ENCODE data around the gene LGI2.
"Not testable (repeated sequence)": the region's sequence is repeated elsewhere in the genome, so short reads cannot be mapped to it uniquely, and the experiment has no call there.

The LGI2 gene

DNA sequence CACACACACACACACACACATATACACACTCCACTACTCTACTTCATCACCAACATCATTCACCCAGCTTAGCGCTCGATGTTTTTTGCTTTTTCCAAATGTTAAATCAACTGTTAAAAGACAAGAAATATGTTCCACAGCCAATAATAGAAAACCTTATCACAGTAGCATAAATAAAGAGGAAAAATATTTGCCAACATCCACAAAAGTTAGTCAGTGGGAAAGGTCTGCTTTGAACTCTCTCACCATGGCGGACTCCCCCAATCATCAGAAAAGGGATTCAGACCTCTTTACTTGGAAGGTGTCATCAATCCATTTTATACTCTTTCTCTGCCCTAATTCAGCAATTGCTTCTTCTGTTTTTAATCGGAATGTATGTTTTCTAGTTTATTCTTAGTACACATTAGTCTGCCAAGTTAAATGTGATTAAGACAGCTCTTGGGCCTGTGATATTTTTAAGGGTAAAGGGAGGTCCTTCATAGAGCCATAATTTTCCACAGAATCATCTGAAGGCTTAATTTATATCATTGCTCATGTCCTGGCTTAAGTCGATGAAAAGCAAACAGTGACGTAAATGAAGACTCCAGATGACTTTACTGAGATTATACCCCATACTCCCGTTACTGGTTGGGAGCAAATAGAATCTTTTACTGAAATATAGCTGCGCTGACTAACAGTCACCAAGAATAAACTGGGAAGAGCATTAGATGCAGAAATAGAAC is 29.7 kb upstream of the LGI2 start:
- Mint-ChIP-seq H3K4me3 (no peak overlapping the region), H3K27me3 (peaks cover 25% of the 10 kb centered on the region), H3K27ac (no peak overlapping the region), H3K9me3 (no peaks in the 10 kb centered on the region), H3K4me1 (no peaks in the 10 kb centered on the region)
- DNase-seq = no peak
- no peak for ATAC-seq

DNA sequence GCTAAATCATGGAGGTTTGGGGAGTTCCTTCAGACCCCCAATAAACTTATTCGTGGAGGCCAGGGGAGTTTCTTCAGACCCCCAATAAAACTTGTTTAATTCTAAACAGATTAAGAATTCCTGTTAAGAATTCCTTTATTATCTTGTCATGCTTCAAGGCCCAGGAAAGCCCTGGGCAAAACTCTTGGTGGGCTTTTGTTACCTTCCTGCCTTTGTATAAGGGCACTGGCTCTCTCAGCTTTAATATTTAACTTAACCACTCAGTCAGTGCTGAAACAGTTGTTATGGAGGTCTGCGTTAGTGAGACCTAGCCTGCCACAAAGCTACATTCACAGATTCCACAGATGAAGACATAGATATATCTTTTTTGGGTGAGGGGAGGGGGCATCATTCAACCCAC is 29.0 kb upstream of the LGI2 start:
- Mint-ChIP-seq H3K9me3 (no peaks in the 10 kb centered on the region), H3K4me1 (peaks cover under 1% of the 10 kb centered on the region), H3K4me3 (no peak overlapping the region), H3K27me3 (peaks cover 27% of the 10 kb centered on the region), H3K27ac (no peak overlapping the region)
- no peak for ATAC-seq
- DNase-seq = no peak

DNA sequence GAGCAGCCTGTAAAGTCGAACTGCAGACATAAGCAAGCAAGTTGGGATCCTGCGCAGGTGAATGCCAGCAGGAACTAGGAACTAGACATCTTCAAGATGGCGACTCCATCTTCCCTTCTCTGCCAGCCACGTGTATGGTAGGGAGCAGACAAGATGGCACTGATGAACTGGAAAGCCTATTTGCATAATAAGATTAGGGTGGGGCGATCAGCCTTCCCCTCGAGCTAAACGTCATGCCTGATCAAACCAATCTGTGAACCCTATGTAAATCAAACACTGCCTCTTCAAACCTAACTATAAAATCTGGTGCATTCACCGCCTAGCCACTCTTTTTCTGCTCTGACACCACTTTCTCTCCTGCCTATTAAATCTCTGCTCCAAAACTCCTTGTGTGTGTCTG is 28.1 kb upstream of the LGI2 start:
- DNase-seq (no peak), ATAC-seq (no peak)
- no peak overlapping the region for H3K27ac Mint-ChIP-seq
- peaks cover 6% of the 10 kb centered on the region for H3K4me1 Mint-ChIP-seq
- H3K9me3 Mint-ChIP-seq = no peaks in the 10 kb centered on the region
- no peak overlapping the region for H3K4me3 Mint-ChIP-seq
- peaks cover 34% of the 10 kb centered on the region for H3K27me3 Mint-ChIP-seq

- Mint-ChIP-seq H3K27ac (no peak overlapping the region), H3K9me3 (no peaks in the 10 kb centered on the region)
Observed at GRCh38 chr4:25057299-25057698, 26.6 kb upstream of the LGI2 start.

DNA sequence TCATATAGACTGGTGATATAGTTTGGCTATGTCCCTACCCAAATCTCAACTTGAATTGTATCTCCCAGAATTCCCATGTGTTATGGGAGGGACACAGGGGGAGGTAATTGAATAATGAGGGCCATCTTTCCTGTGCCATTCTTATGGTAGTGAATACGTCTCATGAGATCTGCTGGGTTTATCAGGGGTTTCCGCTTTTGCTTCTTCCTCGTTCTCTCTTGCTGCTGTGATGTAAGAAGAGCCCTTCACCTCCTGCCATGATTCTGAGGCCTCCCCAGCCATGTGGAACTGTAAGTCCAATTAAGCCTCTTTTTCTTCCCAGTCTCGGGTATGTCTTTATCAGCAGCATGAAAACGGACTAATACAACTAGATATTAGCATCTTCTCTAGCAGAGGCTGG is 21.3 kb upstream of the LGI2 start:
- H3K27me3 Mint-ChIP-seq = peaks cover 31% of the 10 kb centered on the region
- DNase-seq, H3K9me3 Mint-ChIP-seq, ATAC-seq, H3K27ac Mint-ChIP-seq, H3K4me3 Mint-ChIP-seq: not testable (repeated sequence)
- peaks cover 15% of the 10 kb centered on the region for H3K4me1 Mint-ChIP-seq

More at GRCh38 chr4:25057299-25057698, 26.6 kb upstream of the LGI2 start:
- H3K27me3 Mint-ChIP-seq = peaks cover 29% of the 10 kb centered on the region
- no peak overlapping the region for H3K4me3 Mint-ChIP-seq
- ATAC-seq = no peak
- DNase-seq = no peak
- H3K4me1 Mint-ChIP-seq = peaks cover 6% of the 10 kb centered on the region

GRCh38 chr4:25051534-25051933 is 20.8 kb upstream of the LGI2 start:
- H3K4me3 Mint-ChIP-seq = no peak overlapping the region
- ATAC-seq (no peak), DNase-seq (no peak)
- peak overlapping the region in 1 of 2 donors; percentile 27 for H3K27ac Mint-ChIP-seq
- peaks cover 26% of the 10 kb centered on the region for H3K27me3 Mint-ChIP-seq
- no peaks in the 10 kb centered on the region for H3K9me3 Mint-ChIP-seq
- H3K4me1 Mint-ChIP-seq = peaks cover 15% of the 10 kb centered on the region

- no peaks in the 10 kb centered on the region for H3K9me3 Mint-ChIP-seq
- DNase-seq (no peak), ATAC-seq (no peak)
- peaks cover 15% of the 10 kb centered on the region for H3K4me1 Mint-ChIP-seq
- H3K27ac Mint-ChIP-seq = no peak overlapping the region
- no peak overlapping the region for H3K4me3 Mint-ChIP-seq
- peaks cover 25% of the 10 kb centered on the region for H3K27me3 Mint-ChIP-seq
Observed at GRCh38 chr4:25050370-25051078, 19.8 kb upstream of the LGI2 start.

- ATAC-seq (no peak), DNase-seq (no peak)
- no peak overlapping the region for H3K27ac Mint-ChIP-seq
- no peak overlapping the region for H3K4me3 Mint-ChIP-seq
- H3K27me3 Mint-ChIP-seq = peaks cover 29% of the 10 kb centered on the region
- H3K4me1 Mint-ChIP-seq = no peaks in the 10 kb centered on the region
- no peaks in the 10 kb centered on the region for H3K9me3 Mint-ChIP-seq
Observed at GRCh38 chr4:25043548-25043947, 12.8 kb upstream of the LGI2 start.

DNA sequence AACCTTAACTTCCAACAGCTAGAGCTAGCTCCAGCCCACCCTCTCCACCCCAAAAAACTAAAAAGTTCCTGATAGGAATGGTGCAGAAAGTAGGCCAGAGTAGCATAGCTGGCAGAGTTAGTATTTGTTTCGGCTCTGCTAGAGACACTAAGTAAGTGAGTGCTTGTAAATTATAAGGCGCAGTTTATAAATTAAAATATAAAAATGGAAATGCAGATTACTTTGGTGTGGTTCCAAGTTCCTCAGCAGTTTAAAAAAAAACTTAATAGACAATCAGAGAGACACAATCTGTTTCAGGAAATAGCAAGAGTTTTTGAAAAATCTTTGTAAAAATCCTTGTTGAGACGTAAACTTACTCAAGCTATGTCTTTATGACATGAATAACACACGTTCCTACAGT is 2.8 kb upstream of the LGI2 start:
- Mint-ChIP-seq H3K4me1 (peaks cover 6% of the 10 kb centered on the region), H3K9me3 (peaks cover 11 to 15% of the 10 kb centered on the region in 2 donors), H3K27me3 (peaks cover 71% of the 10 kb centered on the region), H3K27ac (no peak overlapping the region), H3K4me3 (no peak overlapping the region)
- ATAC-seq (no peak), DNase-seq (no peak)

DNA sequence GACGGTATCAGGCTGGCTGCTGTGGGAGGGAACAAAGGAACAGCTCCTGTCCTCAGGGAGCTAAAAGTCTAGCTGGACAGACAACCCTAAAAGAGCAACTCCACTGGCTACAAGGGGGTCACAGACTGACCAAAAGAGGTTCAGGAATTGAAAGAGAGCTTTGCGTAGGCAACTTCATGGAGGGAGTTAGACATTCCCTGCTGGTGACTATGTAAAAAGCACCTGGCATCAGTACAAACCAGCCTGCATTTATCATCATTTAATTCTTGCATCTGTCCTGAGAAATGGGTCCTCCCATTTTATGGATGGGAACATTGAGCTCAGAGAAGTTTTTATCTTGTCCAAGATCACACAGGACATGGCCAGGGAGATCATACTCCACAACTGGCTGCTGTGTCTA is 1.4 kb upstream of the LGI2 start:
- ATAC-seq (no peak), DNase-seq (no peak)
- Mint-ChIP-seq H3K4me1 (peaks cover 6% of the 10 kb centered on the region), H3K9me3 (peaks cover 11 to 15% of the 10 kb centered on the region in 2 donors), H3K27ac (no peak overlapping the region), H3K4me3 (no peak overlapping the region), H3K27me3 (peaks cover 85% of the 10 kb centered on the region)

DNA sequence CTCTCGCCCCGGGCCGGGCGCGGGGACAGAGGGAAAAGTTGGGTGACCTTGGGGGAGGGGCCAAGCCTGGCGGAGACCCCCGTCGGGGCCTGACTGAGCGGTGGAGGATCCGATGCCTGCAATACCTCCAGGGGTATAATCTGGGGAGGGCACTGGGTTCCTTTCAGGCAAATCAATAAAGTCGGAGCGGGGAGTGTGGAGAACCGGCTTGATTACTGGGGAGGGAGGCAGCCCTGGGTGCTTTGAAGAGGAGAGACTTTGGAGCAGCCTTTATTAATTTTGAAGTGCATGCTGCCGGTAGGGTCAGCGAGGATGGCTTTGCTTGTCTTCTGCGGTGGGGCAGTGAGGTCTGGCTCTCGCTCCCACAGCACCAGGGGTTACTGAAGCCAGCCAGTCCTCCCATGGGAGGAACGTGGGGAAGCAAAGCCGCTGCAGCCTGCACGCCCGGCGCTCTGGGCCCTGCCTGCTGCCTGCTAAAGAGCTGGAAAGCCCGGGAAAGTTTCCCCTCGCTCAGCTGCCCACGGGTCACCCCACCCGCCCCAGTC is 403 bp upstream of the LGI2 start:
- H3K4me1 Mint-ChIP-seq = peaks cover 6% of the 10 kb centered on the region
- peaks cover 11 to 15% of the 10 kb centered on the region in 2 donors for H3K9me3 Mint-ChIP-seq
- no peak overlapping the region for H3K27ac Mint-ChIP-seq
- ATAC-seq (no peak), DNase-seq (no peak)
- peaks cover 87% of the 10 kb centered on the region for H3K27me3 Mint-ChIP-seq
- H3K4me3 Mint-ChIP-seq = no peak overlapping the region

DNA sequence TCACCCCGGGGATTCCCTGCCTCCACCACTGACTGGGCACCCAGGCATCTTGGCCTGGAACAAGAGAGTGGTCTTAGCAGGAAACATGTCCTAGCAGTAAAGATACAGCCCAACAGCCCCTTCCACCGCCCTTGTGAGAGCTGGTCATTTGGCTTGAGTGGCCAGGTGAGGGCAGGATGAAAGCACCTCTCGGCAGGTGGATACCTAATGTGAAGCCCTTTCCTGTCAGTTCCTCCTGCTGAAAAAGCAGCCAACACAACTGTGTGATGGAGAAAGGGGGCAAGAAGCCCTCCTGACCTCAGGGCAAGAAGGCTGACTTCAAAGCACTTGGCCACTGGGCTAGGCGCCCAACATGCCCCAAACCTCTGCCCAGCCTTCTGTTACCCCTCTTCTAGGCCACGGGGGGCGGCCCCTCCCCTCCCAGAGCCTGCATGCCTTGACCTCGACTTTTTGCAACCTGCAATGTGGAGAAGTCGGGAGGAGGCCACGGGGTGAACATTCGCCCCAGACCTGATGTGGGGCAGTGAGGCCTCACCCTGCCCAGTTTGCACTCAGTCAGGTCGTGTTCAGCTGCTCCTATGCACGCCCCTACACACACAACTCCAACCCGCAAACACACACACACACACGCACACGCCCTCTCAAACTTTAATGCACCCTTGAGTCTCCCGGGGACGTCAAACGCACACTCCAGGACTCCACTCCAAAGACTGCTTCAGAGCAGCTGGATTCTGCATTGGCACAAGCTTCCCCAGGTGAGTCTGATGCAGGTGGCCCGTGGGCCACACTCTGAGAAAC is 1.1 kb downstream of the LGI2 start:
- ATAC-seq (peak; percentile 13), DNase-seq (no peak)
- peaks cover 84% of the 10 kb centered on the region for H3K27me3 Mint-ChIP-seq
- H3K27ac Mint-ChIP-seq = no peak overlapping the region
- peak overlapping the region in 1 of 2 donors; percentile 63 for H3K4me3 Mint-ChIP-seq
- peaks cover 9% of the 10 kb centered on the region in 2 donors for H3K9me3 Mint-ChIP-seq
- peaks cover 6% of the 10 kb centered on the region for H3K4me1 Mint-ChIP-seq

GRCh38 chr4:25028851-25029250 is 1.9 kb downstream of the LGI2 start:
- peaks cover under 1 to 1% of the 10 kb centered on the region in 2 donors for H3K9me3 Mint-ChIP-seq
- ATAC-seq = no peak
- H3K4me1 Mint-ChIP-seq = peaks cover 6% of the 10 kb centered on the region
- no peak overlapping the region for H3K27ac Mint-ChIP-seq
- DNase-seq = no peak
- H3K27me3 Mint-ChIP-seq = peaks cover 82% of the 10 kb centered on the region
- no peak overlapping the region for H3K4me3 Mint-ChIP-seq

GRCh38 chr4:25022766-25023165 is 8.0 kb downstream of the LGI2 start:
- H3K4me3 Mint-ChIP-seq = no peak overlapping the region
- DNase-seq = no peak
- no peak overlapping the region for H3K27ac Mint-ChIP-seq
- no peaks in the 10 kb centered on the region for H3K4me1 Mint-ChIP-seq
- H3K27me3 Mint-ChIP-seq = peaks cover 63% of the 10 kb centered on the region
- peaks cover 0 to 5% of the 10 kb centered on the region in 2 donors for H3K9me3 Mint-ChIP-seq
- ATAC-seq = no peak

DNA sequence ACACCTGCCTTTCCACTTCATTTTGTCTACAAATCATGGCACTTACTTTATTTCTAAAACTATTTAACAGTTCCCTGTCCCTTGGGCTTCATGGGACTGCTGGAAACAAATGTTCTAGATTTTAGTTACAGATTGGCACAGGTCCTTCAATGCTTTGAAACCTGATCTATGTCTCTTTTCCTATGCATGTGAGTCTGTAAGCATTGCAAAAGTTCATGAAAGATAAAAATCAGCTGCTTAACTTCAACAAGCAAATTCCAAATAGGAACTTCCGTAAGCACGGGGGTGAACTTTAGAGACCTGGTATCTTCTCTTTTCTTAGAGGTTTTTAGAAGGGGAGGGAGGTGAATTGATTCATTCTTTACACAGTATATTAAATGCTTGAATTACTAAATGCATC is 9.5 kb downstream of the LGI2 start:
- no peak for ATAC-seq
- Mint-ChIP-seq H3K9me3 (peaks cover 0 to 5% of the 10 kb centered on the region in 2 donors), H3K4me3 (no peak overlapping the region), H3K27ac (no peak overlapping the region), H3K27me3 (peaks cover 53% of the 10 kb centered on the region), H3K4me1 (no peaks in the 10 kb centered on the region)
- no peak for DNase-seq

All from stimulated activated naive CD8-positive, alpha-beta T cell treated with anti-CD3 and anti-CD28 coated beads, Interleukin-15, amount 100 ng/mL, for 72 hours (primary cell).